ENCODE data around the gene KSR2. TPM values are rescaled to one million over a fixed set of nuclear protein-coding genes. Genes with fewer than 3 reads are reported as not detected.
A peak's percentile ranks its signal among the peaks of the same experiment; 100 is the strongest.

Gene KSR2
- total RNA-seq, 1 experiment from 2014 or later, result 1.3 TPM

GRCh38 chr12:118017926-118018325, 49.1 kb upstream of the KSR2 start:
- Histone ChIP-seq H2BK20ac (ENCODE audit: low read depth, low read length, poor library complexity, severe bottlenecking) (no peak overlapping the region), H3K4me2 (ENCODE audit: insufficient read depth, insufficient read length, low read length) (no peak overlapping the region), H4K91ac (ENCODE audit: insufficient read length, low read depth, low read length) (no peak overlapping the region), H2BK5ac (ENCODE audit: insufficient read length, low read length) (no peak overlapping the region), H3K79me2 (ENCODE audit: insufficient read depth, low read length) (0 out of 2 replicates have a peak, but pooled peaks cover 2% of the 10 kb centered on the region), H3K27me3 (ENCODE audit: insufficient read depth, low read length) (no peaks in the 10 kb centered on the region), H4K20me1 (ENCODE audit: control insufficient read depth, insufficient read depth, insufficient read length) (no peaks in the 10 kb centered on the region), H4K8ac (replicated peaks; ENCODE audit: insufficient read length, low read depth, low read length) (no peak overlapping the region), H2AFZ (ENCODE audit: low read length) (no peak overlapping the region), H3K23me2 (ENCODE audit: insufficient read length, low read depth, low read length, poor library complexity, severe bottlenecking) (no peaks in the 10 kb centered on the region), H3K27ac (ENCODE audit: insufficient read length, low read depth, low read length) (no peak overlapping the region), H3K4ac (ENCODE audit: low read depth, low read length) (no peak overlapping the region), H2AK5ac (ENCODE audit: insufficient read length, low read length) (no peak overlapping the region), H3T11ph (ENCODE audit: low read length) (no peak overlapping the region), H3K4me1 (ENCODE audit: insufficient read depth, low read length) (no peaks in the 10 kb centered on the region), H3K23ac (ENCODE audit: insufficient read length, low read depth, low read length) (no peak overlapping the region), H3K9me3 (ENCODE audit: control insufficient read depth, low read depth, low read length) (no peaks in the 10 kb centered on the region), H4K5ac (ENCODE audit: insufficient read length, low read depth, low read length) (no peak overlapping the region), H2BK12ac (ENCODE audit: insufficient read length, low read depth, low read length) (no peak overlapping the region), H3K14ac (ENCODE audit: insufficient read depth, low read length) (no peak overlapping the region), H2BK120ac (ENCODE audit: low read depth, low read length, poor library complexity, severe bottlenecking) (no peak overlapping the region), H2BK15ac (ENCODE audit: low read depth, low read length) (no peak overlapping the region), H3K9ac (ENCODE audit: extremely low read depth, insufficient read length, low read length) (no peak overlapping the region), H3K18ac (ENCODE audit: insufficient read length, low read depth, low read length) (no peak overlapping the region), H3K56ac (ENCODE audit: insufficient read length, low read depth, low read length) (no peak overlapping the region), H3K79me1 (ENCODE audit: insufficient read depth, low read depth, low read length, poor library complexity, severe bottlenecking) (peaks cover 8% of the 10 kb centered on the region)
- peaks cover 0 to 2% of the 10 kb centered on the region in 2 experiments; a peak in 2 of 5 replicates for H3K9me3 Mint-ChIP-seq
- no peak for TF ChIP-seq CTCF (conservative IDR thresholded peaks at IDR 0.05)
- H3K36me3 Mint-ChIP-seq (ENCODE audit: insufficient read depth in 1 of 3, low read depth in 3 of 3), result peaks cover 29 to 48% (median 41%) of the 10 kb centered on the region in 3 experiments; a peak in 6 of 7 replicates
- no peaks in the 10 kb centered on the region; the same call in none of the 2 replicates for H3K27me3 Mint-ChIP-seq (ENCODE audit: low read depth)
- peaks cover 5 to 16% of the 10 kb centered on the region in 2 experiments for H3K4me1 Mint-ChIP-seq
- DNase-seq, result no peak
- H3K27ac Mint-ChIP-seq, result no peak overlapping the region
- peak overlapping the region; percentile 80 to 86 for H3K4me3 Mint-ChIP-seq

Measured in H9 (cell line).